ENCODE data around the gene VAMP1. TPM values are rescaled to one million over a fixed set of nuclear protein-coding genes. Genes with fewer than 3 reads are reported as not detected.

VAMP1 gene
- total and polyA plus RNA-seq, 2 of the 4 experiments (the other 2 are of a cell fraction) = 7.2 to 21.9 TPM

- Histone ChIP-seq H3K4me1 (ENCODE audit: control insufficient read depth, insufficient read depth, low read length) (no peaks in the 10 kb centered on the region), H2AFZ (replicated peaks; ENCODE audit: low read length, poor library complexity) (no peak overlapping the region), H4K20me1 (ENCODE audit: insufficient read depth, low read length) (no peaks in the 10 kb centered on the region), H4K5ac (ENCODE audit: low read depth, low read length) (no peak overlapping the region), H3K27me3 (ENCODE audit: control insufficient read depth, insufficient read depth, low read length) (no peaks in the 10 kb centered on the region), H2BK20ac (ENCODE audit: low read depth, low read length) (no peak overlapping the region), H4K8ac (ENCODE audit: low read depth in 2 of 2, low read length in 2 of 2) (no peak overlapping the region), H3K4me2 (ENCODE audit: low read depth, low read length) (no peak overlapping the region), H2BK5ac (ENCODE audit: low read depth, low read length, poor library complexity, severe bottlenecking) (no peak overlapping the region), H4K91ac (ENCODE audit: insufficient read depth, low read depth, low read length) (no peak overlapping the region), H3K56ac (ENCODE audit: extremely low read depth, insufficient read depth, low read length) (no peak overlapping the region), H3K23ac (ENCODE audit: low read depth, low read length) (no peak overlapping the region), H3K79me1 (ENCODE audit: low read depth in 1 of 2, low read length in 2 of 2) (no peaks in the 10 kb centered on the region), H3K36me3 (ENCODE audit: control insufficient read depth, insufficient read depth, low read length) (no peaks in the 10 kb centered on the region), H3K9me1 (ENCODE audit: insufficient read depth, low read length) (peaks cover under 1% of the 10 kb centered on the region; the same call in 1 of the 2 replicates), H2AK5ac (ENCODE audit: low read depth, low read length) (no peak overlapping the region), H2BK15ac (ENCODE audit: low read depth, low read length) (no peak overlapping the region), H3K14ac (replicated peaks; ENCODE audit: low read depth, low read length) (no peak overlapping the region), H3K18ac (ENCODE audit: low read depth, low read length) (no peak overlapping the region), H3K4ac (ENCODE audit: low read depth, low read length) (no peak overlapping the region), H3K9ac (ENCODE audit: low read depth, low read length) (no peak overlapping the region), H2AK9ac (replicated peaks; ENCODE audit: low read depth, low read length, poor library complexity) (no peak overlapping the region), H2BK120ac (ENCODE audit: low read depth, low read length) (no peak overlapping the region), H3K4me3 (ENCODE audit: insufficient read depth, low read depth, low read length) (no peak overlapping the region), H3K9me3 (ENCODE audit: control insufficient read depth, insufficient read depth, low read length) (no peaks in the 10 kb centered on the region), H3K27ac (ENCODE audit: insufficient read depth, low read length) (no peak overlapping the region)
- TF ChIP-seq FOS (IDR thresholded peaks at IDR 0.05; ENCODE audit: low read depth, low read length) (no peak), NFE2L2 (IDR thresholded peaks at IDR 0.05; ENCODE audit: low read depth, low read length) (no peak), BHLHE40 (IDR thresholded peaks at IDR 0.05; ENCODE audit: low read depth, low read length) (no peak), MAZ (IDR thresholded peaks at IDR 0.05; ENCODE audit: borderline replicate concordance, low read depth, low read length) (no peak), MXI1 (IDR thresholded peaks at IDR 0.05; ENCODE audit: borderline replicate concordance, low read depth, low read length) (no peak), RFX5 (IDR thresholded peaks at IDR 0.05; ENCODE audit: low read depth, low read length) (no peak)
- ChIA-PET POLR2A (ENCODE audit: unreplicated experiment) (no interaction called here), CTCF (interaction anchor here (1.0 kb wide), 1 partner anchor 40 kb away, joined by 3 read pairs; no protein-coding TSS in a partner anchor)
- no peak for ATAC-seq (ENCODE audit: low read depth)
- dilution Hi-C loops (cut with HindIII; ENCODE audit: low sequenced_read_pairs, unreplicated experiment) (no loop called here), in situ Hi-C loops (cut with MboI; ENCODE audit: low sequenced_read_pairs) (loop anchor here (5.0 kb wide), 2 partner anchors 37 to 117 kb away; no protein-coding TSS in a partner anchor), intact Hi-C loops (cut with micrococcal nuclease) (no loop called here)
- no TSS peak for BruUV-seq (replicated peaks)
- no CpG with 5 or more reads among the region's 8 CpGs for WGBS, 2 experiments (ENCODE audit: extremely low coverage in 2 of 2, insufficient read length in 1 of 2)
- DNase-seq = no peak
These were observed 45.6 kb downstream of the VAMP1 start for GRCh38 chr12:6424866-6425265.
